WTC11 (cell line): ENCODE data around the gene SLC35F1. TPM values are rescaled to one million over a fixed set of nuclear protein-coding genes. Genes with fewer than 3 reads are reported as not detected.

Source experiments
- ATAC-seq: fragments of 200-7000 bp; cut with Tn5 transposase; 2 replicates; pipeline ENCODE4 v1.10.0; 2021; ENCODE audit warnings: mild to moderate bottlenecking, moderate library complexity
- CTCF ChIA-PET: fragments of 300-600 bp; sonication (Branson Sonifier 250); formaldehyde crosslinking; loops from one replicate; lab custom pipeline; 2021; ENCODE audit warnings: antibody characterized with exemption; lab: Charles Lee
- POLR2A ChIA-PET: fragments of 350-600 bp; sonication (Branson Sonifier 250); formaldehyde crosslinking; loops from one replicate; lab custom pipeline; 2021; ENCODE audit warnings: antibody characterized with exemption; lab: Charles Lee
- DNase-seq: peaks from one replicate; pipeline ENCODE4 v3.0.0; 2021; ENCODE audit warnings: low spot score
- H3K27ac Mint-ChIP-seq: 2 replicates; pipeline ENCODE4 v1.8.0; 2021; ENCODE audit warnings: mixed read lengths
- H3K27me3 Mint-ChIP-seq: 2 replicates; pipeline ENCODE4 v1.8.0; 2021; ENCODE audit warnings: low read depth, mild to moderate bottlenecking, moderate library complexity, mixed read lengths
- H3K36me3 Mint-ChIP-seq: 2 replicates; pipeline ENCODE4 v1.8.0; 2021; ENCODE audit warnings: mixed read lengths
- H3K4me1 Mint-ChIP-seq: 2 replicates; pipeline ENCODE4 v1.8.0; 2022; ENCODE audit warnings: mixed read lengths
- H3K4me3 Mint-ChIP-seq: 2 replicates; pipeline ENCODE4 v1.8.0; 2021; ENCODE audit warnings: mild to moderate bottlenecking, moderate library complexity, mixed read lengths
- H3K9me3 Mint-ChIP-seq: 2 replicates; pipeline ENCODE4 v1.8.0; 2021; ENCODE audit warnings: mixed read lengths
- AFF4 ChIP-seq: sonication (generic); formaldehyde crosslinking; IDR thresholded peaks from 2 replicates; pipeline ENCODE4 v1.8.1; 2023; ENCODE audit warnings: mild to moderate bottlenecking, missing genetic modification reagents, borderline replicate concordance
- EMX1 ChIP-seq: fragments of 250-450 bp; sonication (Bioruptor Pico); IDR thresholded peaks from 2 replicates; pipeline ENCODE4 v1.8.0; 2021; ENCODE audit warnings: mild to moderate bottlenecking
- FOXP1 ChIP-seq: sonication (generic); formaldehyde crosslinking; IDR thresholded peaks from 2 replicates; pipeline ENCODE4 v1.8.0; 2022; ENCODE audit warnings: missing genetic modification reagents, mild to moderate bottlenecking, moderate library complexity, borderline replicate concordance
- FOXP4 ChIP-seq: sonication (generic); formaldehyde crosslinking; IDR thresholded peaks from 2 replicates; pipeline ENCODE4 v1.8.0; 2022; ENCODE audit warnings: mild to moderate bottlenecking, missing genetic modification reagents
- GRHL2 ChIP-seq: fragments of 250-450 bp; sonication (Bioruptor Pico); IDR thresholded peaks from 2 replicates; pipeline ENCODE4 v1.8.0; 2022; ENCODE audit warnings: mild to moderate bottlenecking, moderate library complexity; ENCODE audit not compliant: insufficient replicate concordance, severe bottlenecking
- GTF2I ChIP-seq: fragments of 250-450 bp; sonication (Bioruptor Pico); conservative IDR thresholded peaks from 2 replicates; pipeline ENCODE4 v1.4.0; 2021; ENCODE audit warnings: mild to moderate bottlenecking
- KAT7 ChIP-seq: sonication (generic); formaldehyde crosslinking; IDR thresholded peaks from 2 replicates; pipeline ENCODE4 v1.8.1; 2023; ENCODE audit warnings: missing genetic modification reagents, mild to moderate bottlenecking, borderline replicate concordance
- NR2C2 ChIP-seq: sonication (generic); formaldehyde crosslinking; IDR thresholded peaks from 2 replicates; pipeline ENCODE4 v1.8.0; 2022; ENCODE audit warnings: mild to moderate bottlenecking, missing genetic modification reagents
- RORB ChIP-seq: fragments of 250-450 bp; sonication (Bioruptor Pico); IDR thresholded peaks from 2 replicates; pipeline ENCODE4 v1.9.0; 2021; ENCODE audit warnings: mild to moderate bottlenecking
- SMAD3 ChIP-seq: sonication (generic); formaldehyde crosslinking; IDR thresholded peaks from 2 replicates; pipeline ENCODE4 v1.8.0; 2022; ENCODE audit warnings: missing genetic modification reagents, mild to moderate bottlenecking, borderline replicate concordance
- SMAD4 ChIP-seq: sonication (generic); formaldehyde crosslinking; IDR thresholded peaks from 2 replicates; pipeline ENCODE4 v1.8.0; 2022; ENCODE audit warnings: mild to moderate bottlenecking, missing genetic modification reagents
- TEAD1 ChIP-seq: sonication (generic); formaldehyde crosslinking; IDR thresholded peaks from 2 replicates; pipeline ENCODE4 v1.8.0; 2022; ENCODE audit warnings: mild to moderate bottlenecking, missing genetic modification reagents
- TEAD4 ChIP-seq: sonication (generic); formaldehyde crosslinking; IDR thresholded peaks from 2 replicates; pipeline ENCODE4 v1.8.0; 2022; ENCODE audit warnings: mild to moderate bottlenecking, missing genetic modification reagents
- ZBTB43 ChIP-seq: sonication (generic); formaldehyde crosslinking; IDR thresholded peaks from 2 replicates; pipeline ENCODE4 v1.8.1; 2023; ENCODE audit warnings: mild to moderate bottlenecking, missing genetic modification reagents
- ZNF138 ChIP-seq: sonication (generic); formaldehyde crosslinking; conservative IDR thresholded peaks from 2 replicates; pipeline ENCODE4 v1.8.1; 2022; ENCODE audit warnings: mild to moderate bottlenecking, moderate library complexity, missing genetic modification reagents
- ZNF263 ChIP-seq: sonication (generic); formaldehyde crosslinking; IDR thresholded peaks from 2 replicates; pipeline ENCODE4 v1.8.1; 2022; ENCODE audit warnings: low read depth, mild to moderate bottlenecking, moderate library complexity, missing genetic modification reagents
- ZNF396 ChIP-seq: fragments of 250-450 bp; sonication (Bioruptor Pico); IDR thresholded peaks from 2 replicates; pipeline ENCODE4 v1.8.0; 2021; ENCODE audit warnings: mild to moderate bottlenecking, moderate library complexity, borderline replicate concordance
- ZNF416 ChIP-seq: fragments of 250-450 bp; sonication (Bioruptor Pico); IDR thresholded peaks from 2 replicates; pipeline ENCODE4 v1.9.0; 2021; ENCODE audit warnings: mild to moderate bottlenecking, inconsistent platforms
- ZNF512 ChIP-seq: sonication (generic); formaldehyde crosslinking; IDR thresholded peaks from 2 replicates; pipeline ENCODE4 v1.8.1; 2022; ENCODE audit warnings: missing genetic modification reagents, borderline replicate concordance
- ZNF532 ChIP-seq: fragments of 250-450 bp; sonication (Bioruptor Pico); IDR thresholded peaks from 2 replicates; pipeline ENCODE4 v1.9.0; 2021; ENCODE audit warnings: mild to moderate bottlenecking, borderline replicate concordance
- total RNA-seq: library from RNA; stranded (reverse); gene quantifications from 3 replicates; pipeline ENCODE4 v1.2.3, GENCODE V29; 2021

SLC35F1 gene
- total RNA-seq, 1 experiment from 2014 or later: 11.0 TPM

- TF ChIP-seq FOXP4 (CRISPR knock-in tag): peak; percentile 78; the same call in 1 of the 2 replicates
- peak; percentile 95 for TF ChIP-seq ZBTB43 (CRISPR knock-in tag)
- TF ChIP-seq SMAD4 (CRISPR knock-in tag): no peak
- no peak for TF ChIP-seq KAT7 (CRISPR knock-in tag)
- TF ChIP-seq TEAD1: peak; percentile 70; the same call in 1 of the 2 replicates
- TF ChIP-seq SMAD3 (CRISPR knock-in tag): no peak
- TF ChIP-seq FOXP1: peak; percentile 94
- TF ChIP-seq AFF4 (CRISPR knock-in tag): no peak
- no peak for TF ChIP-seq ZNF532 (CRISPR knock-in tag)
- TF ChIP-seq TEAD4 (CRISPR knock-in tag): no peak
- TF ChIP-seq ZNF512 (CRISPR knock-in tag): no peak
Measured at GRCh38 chr6:117951783-117952182, 44.7 kb downstream of the SLC35F1 start (continued).

- CTCF ChIA-PET: no interaction called here
- no peaks in the 10 kb centered on the region for H3K27me3 Mint-ChIP-seq
- no peak for TF ChIP-seq GRHL2 (CRISPR knock-in tag)
- TF ChIP-seq SMAD3 (CRISPR knock-in tag): no peak
- TF ChIP-seq ZNF138: no peak
- no peak for TF ChIP-seq ZNF263 (CRISPR knock-in tag)
- TF ChIP-seq GTF2I (CRISPR knock-in tag): no peak
- no peak for TF ChIP-seq NR2C2 (CRISPR knock-in tag)
- no peak for TF ChIP-seq EMX1 (CRISPR knock-in tag)
- TF ChIP-seq ZNF416: no peak
- no peak for TF ChIP-seq ZNF396
- no peak for TF ChIP-seq FOXP4 (CRISPR knock-in tag)
- no peak for TF ChIP-seq RORB (CRISPR knock-in tag)
Measured at GRCh38 chr6:117955684-117956256, 48.7 kb downstream of the SLC35F1 start.

More at GRCh38 chr6:117955684-117956256, 48.7 kb downstream of the SLC35F1 start:
- H3K36me3 Mint-ChIP-seq: no peaks in the 10 kb centered on the region
- H3K4me1 Mint-ChIP-seq: peaks cover 17% of the 10 kb centered on the region
- no peak for DNase-seq
- no peak overlapping the region for H3K27ac Mint-ChIP-seq
- H3K4me3 Mint-ChIP-seq: no peak overlapping the region
- no peak for ATAC-seq
- POLR2A ChIA-PET: no interaction called here
- H3K9me3 Mint-ChIP-seq: no peaks in the 10 kb centered on the region
